Stomach smooth muscle (tissue), 2 donors: ENCODE results near the gene ASB13.

Source experiments
- H3K27ac ChIP-seq: one replicate; pipeline ENCODE4 v1.7.0; 2013; ENCODE audit warnings: mild to moderate bottlenecking, low read length, inconsistent platforms
- H3K27me3 ChIP-seq, 2 donors: one replicate each; pipeline ENCODE4 v1.7.0; 2013; ENCODE audit warnings: low read length in 2 of 2; ENCODE audit not compliant: insufficient read depth in 2 of 2, control insufficient read depth in 1 of 2
- H3K36me3 ChIP-seq, 2 donors: one replicate each; pipeline ENCODE4 v1.7.0; 2013; ENCODE audit warnings: low read length in 2 of 2; ENCODE audit not compliant: control insufficient read depth in 2 of 2, insufficient read depth in 2 of 2
- H3K4me1 ChIP-seq: one replicate; pipeline ENCODE4 v1.7.0; 2013; ENCODE audit warnings: low read length; ENCODE audit not compliant: control insufficient read depth, insufficient read depth
- H3K4me3 ChIP-seq, 2 donors: one replicate each; pipeline ENCODE4 v1.7.0; 2013; ENCODE audit warnings: low read length in 2 of 2
- H3K9ac ChIP-seq, 2 donors: one replicate each; pipeline ENCODE4 v1.7.0; 2013; ENCODE audit warnings: low read length in 2 of 2, mild to moderate bottlenecking in 1 of 2
- H3K9me3 ChIP-seq, 2 donors: one replicate each; pipeline ENCODE4 v1.7.0; 2013; ENCODE audit warnings: low read length in 2 of 2; ENCODE audit not compliant: control insufficient read depth in 2 of 2
- donor health status: healthy.
- donor health status: Pancreatic carcinoma.

The ASB13 gene, protein sequence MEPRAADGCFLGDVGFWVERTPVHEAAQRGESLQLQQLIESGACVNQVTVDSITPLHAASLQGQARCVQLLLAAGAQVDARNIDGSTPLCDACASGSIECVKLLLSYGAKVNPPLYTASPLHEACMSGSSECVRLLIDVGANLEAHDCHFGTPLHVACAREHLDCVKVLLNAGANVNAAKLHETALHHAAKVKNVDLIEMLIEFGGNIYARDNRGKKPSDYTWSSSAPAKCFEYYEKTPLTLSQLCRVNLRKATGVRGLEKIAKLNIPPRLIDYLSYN

GRCh38 chr10:5666008-5666840, at the start of gene ASB13:
TSS of gene ASB13 (minus strand) at chr10:5666595. CDS start at chr10:5666551, 44 bp downstream.
- Histone ChIP-seq H3K36me3 (no peaks in the 10 kb centered on the region), H3K27ac (peak within 1 kb of the TSS; percentile 37), H3K27me3 (no peaks in the 10 kb centered on the region), H3K9me3 (no peaks in the 10 kb centered on the region), H3K4me1 (peaks cover 19% of the 10 kb centered on the region), H3K4me3 (peak within 1 kb of the TSS; percentile 76 to 90), H3K9ac (peak within 1 kb of the TSS; percentile 69)

GRCh38 chr10:5711642-5712041, 45.2 kb upstream of the ASB13 start:
- Histone ChIP-seq H3K36me3 (no peaks in the 10 kb centered on the region), H3K9ac (no peak overlapping the region), H3K27me3 (no peaks in the 10 kb centered on the region), H3K27ac (no peak overlapping the region), H3K9me3 (no peaks in the 10 kb centered on the region), H3K4me3 (no peak overlapping the region), H3K4me1 (no peaks in the 10 kb centered on the region)

GRCh38 chr10:5710859-5711258, 44.5 kb upstream of the ASB13 start:
- Histone ChIP-seq H3K36me3 (no peaks in the 10 kb centered on the region), H3K9ac (no peak overlapping the region), H3K27ac (no peak overlapping the region)

DNA sequence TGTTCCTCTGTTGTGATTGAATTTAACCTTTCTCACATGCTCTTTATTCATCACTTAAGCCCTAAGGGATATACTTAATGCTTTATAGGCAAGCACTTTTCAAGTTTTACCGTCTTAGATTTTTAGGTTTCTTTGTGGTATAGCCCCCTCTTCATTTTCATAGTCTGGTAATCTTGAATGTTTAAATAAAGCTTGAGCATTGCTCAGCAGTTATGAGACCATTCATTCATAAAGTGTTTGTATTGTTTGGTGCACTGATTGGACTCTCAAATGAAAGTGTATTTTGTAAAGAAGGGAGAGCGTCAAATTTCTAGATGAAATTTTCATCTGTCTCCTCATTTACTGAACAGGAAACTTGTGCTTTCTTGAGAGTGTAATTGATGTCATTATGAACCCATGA, 43.5 kb upstream of the ASB13 start:
- no peaks in the 10 kb centered on the region for H3K4me1 ChIP-seq
- no peak overlapping the region for H3K9ac ChIP-seq
- H3K36me3 ChIP-seq: no peaks in the 10 kb centered on the region
- no peak overlapping the region for H3K27ac ChIP-seq
- H3K4me3 ChIP-seq: no peak overlapping the region
- no peaks in the 10 kb centered on the region for H3K9me3 ChIP-seq
- no peaks in the 10 kb centered on the region for H3K27me3 ChIP-seq

More at GRCh38 chr10:5710859-5711258, 44.5 kb upstream of the ASB13 start:
- no peaks in the 10 kb centered on the region for H3K9me3 ChIP-seq
- no peaks in the 10 kb centered on the region for H3K27me3 ChIP-seq
- no peak overlapping the region for H3K4me3 ChIP-seq
- no peaks in the 10 kb centered on the region for H3K4me1 ChIP-seq

DNA sequence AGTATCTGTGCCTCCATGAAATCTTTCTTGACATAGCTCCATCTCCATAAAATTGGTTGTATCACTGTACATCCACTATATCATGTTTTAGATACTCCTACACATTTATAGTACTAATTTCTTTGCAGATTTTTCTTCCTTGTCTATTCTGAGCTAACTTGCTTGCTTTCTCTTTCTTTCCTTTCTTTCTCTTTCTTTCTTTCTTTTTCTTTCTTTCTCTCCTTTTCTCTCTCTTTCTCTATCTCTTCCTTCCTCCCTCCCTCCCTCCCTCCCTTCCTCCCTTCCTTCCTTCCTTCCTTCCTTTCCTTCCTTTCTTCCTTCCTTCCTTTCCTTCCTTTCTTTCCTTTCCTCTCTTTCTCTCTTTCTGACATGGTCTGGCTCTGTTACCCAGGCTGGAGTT, 42.0 kb upstream of the ASB13 start:
- H3K4me1 ChIP-seq: no peaks in the 10 kb centered on the region
- no peaks in the 10 kb centered on the region for H3K27me3 ChIP-seq
- no peaks in the 10 kb centered on the region for H3K36me3 ChIP-seq
- H3K9ac ChIP-seq: no peak overlapping the region
- no peak overlapping the region for H3K4me3 ChIP-seq
- H3K9me3 ChIP-seq: no peaks in the 10 kb centered on the region
- no peak overlapping the region for H3K27ac ChIP-seq

- H3K27ac ChIP-seq: no peak overlapping the region
- no peaks in the 10 kb centered on the region for H3K4me1 ChIP-seq
- H3K27me3 ChIP-seq: no peaks in the 10 kb centered on the region
- H3K9ac ChIP-seq: no peak overlapping the region
- no peaks in the 10 kb centered on the region for H3K36me3 ChIP-seq
- H3K9me3 ChIP-seq: no peaks in the 10 kb centered on the region
- H3K4me3 ChIP-seq: no peak overlapping the region
These were observed 31.7 kb upstream of the ASB13 start for GRCh38 chr10:5698062-5698461.

DNA sequence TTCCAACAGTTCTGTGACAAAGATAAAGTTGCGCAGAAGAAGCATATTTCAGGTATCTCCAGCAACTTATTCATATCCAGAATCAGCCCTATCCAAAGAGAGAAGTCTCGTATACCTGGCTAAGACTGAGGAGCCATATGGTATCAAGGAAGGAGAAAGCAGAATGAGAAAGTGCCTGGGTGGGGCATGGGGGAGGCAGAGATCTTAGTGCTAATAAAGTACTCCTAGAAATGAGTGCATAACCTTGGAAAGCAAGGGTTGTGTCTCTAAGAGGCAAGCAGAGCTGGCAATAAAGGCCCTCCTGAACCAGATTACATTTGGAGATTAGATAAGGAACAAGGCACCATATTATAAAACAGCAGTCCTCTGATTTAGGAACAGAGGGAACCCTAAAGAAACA, 30.9 kb upstream of the ASB13 start:
- no peak overlapping the region for H3K4me3 ChIP-seq
- no peaks in the 10 kb centered on the region for H3K9me3 ChIP-seq
- H3K27me3 ChIP-seq: no peaks in the 10 kb centered on the region
- no peaks in the 10 kb centered on the region for H3K36me3 ChIP-seq
- H3K4me1 ChIP-seq: peaks cover 4% of the 10 kb centered on the region
- no peak overlapping the region for H3K9ac ChIP-seq
- no peak overlapping the region for H3K27ac ChIP-seq

DNA sequence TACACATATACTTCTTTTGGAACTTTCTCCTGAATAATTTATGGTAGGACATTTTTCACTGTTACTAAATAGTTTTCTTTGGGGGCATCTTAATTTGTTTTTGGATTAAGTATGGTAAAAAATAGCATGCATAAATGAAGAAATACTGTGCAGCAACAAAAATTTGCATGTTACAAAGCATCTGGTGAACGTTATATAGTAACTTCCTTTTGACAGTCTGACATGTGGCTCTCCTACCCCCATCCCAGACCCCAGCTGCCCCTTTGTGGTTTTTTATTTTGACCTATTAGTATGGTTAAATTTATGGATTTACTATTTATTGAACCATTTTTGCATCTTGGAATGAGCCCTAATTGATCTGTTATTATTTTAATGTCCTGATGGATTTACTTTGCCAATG, 28.2 kb upstream of the ASB13 start:
- Histone ChIP-seq H3K27ac (no peak overlapping the region), H3K36me3 (no peaks in the 10 kb centered on the region), H3K9ac (no peak overlapping the region), H3K27me3 (no peaks in the 10 kb centered on the region), H3K4me3 (no peak overlapping the region), H3K4me1 (peaks cover 5% of the 10 kb centered on the region), H3K9me3 (no peaks in the 10 kb centered on the region)

DNA sequence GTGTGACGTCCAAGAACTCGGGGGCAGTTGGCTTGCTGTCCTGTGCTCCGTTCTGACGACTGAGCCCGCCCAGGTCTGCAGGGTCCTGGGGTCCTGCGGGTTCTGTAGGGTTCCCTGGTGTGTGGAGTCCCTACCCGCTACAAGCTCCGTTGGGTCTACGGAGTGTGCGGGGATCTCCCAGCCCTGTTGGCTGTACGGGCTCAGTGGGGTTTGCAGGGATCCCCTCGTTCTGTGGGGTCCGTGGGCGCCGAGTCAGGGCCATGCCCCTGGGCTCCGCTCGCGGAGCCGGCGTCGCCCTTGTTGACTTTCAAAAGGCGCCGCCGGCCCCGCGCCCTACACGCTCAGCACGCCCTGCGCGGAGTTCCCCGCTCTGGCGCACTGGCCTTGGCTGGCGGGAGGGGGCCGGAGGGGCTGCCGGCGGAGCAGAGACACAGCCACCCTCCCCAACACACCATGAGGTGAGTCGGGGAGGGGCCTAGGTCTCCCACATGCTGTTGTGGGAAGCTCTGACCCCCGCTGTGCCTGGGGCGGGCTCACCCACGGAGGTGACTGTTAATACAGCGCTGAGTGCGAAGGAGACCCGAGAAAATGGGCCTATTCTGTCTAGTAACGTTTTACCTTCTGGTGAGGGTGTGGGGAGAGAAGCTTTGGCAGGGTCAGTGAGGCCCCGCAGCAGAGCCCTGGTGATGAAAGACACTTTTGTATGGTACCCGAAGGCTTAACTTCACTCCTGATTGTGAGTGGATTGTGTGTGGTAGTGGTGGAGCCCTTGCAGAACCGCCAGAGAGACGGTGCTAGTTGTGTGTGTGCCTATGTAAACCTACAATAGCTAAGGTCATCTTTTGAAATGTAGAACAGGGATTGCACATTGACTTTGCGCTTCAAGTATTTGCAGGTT, 26.3 kb upstream of the ASB13 start:
- H3K4me3 ChIP-seq: peak overlapping the region; percentile 66 to 77
- no peaks in the 10 kb centered on the region for H3K27me3 ChIP-seq
- H3K4me1 ChIP-seq: peaks cover 5% of the 10 kb centered on the region
- no peaks in the 10 kb centered on the region for H3K9me3 ChIP-seq
- H3K27ac ChIP-seq: no peak overlapping the region
- H3K36me3 ChIP-seq: peaks cover 0 to 2% of the 10 kb centered on the region in 2 donors
- H3K9ac ChIP-seq: peak overlapping the region; percentile 51 to 61

- no peaks in the 10 kb centered on the region for H3K9me3 ChIP-seq
- peaks cover 5% of the 10 kb centered on the region for H3K4me1 ChIP-seq
- H3K27ac ChIP-seq: no peak overlapping the region
- H3K4me3 ChIP-seq: no peak overlapping the region
- no peaks in the 10 kb centered on the region for H3K27me3 ChIP-seq
- no peak overlapping the region for H3K9ac ChIP-seq
- H3K36me3 ChIP-seq: peaks cover 0 to 2% of the 10 kb centered on the region in 2 donors
These were observed 25.4 kb upstream of the ASB13 start for GRCh38 chr10:5691786-5692185.
